ENCODE measurements around the gene FAM114A1.

Gene FAM114A1

GRCh38 chr4:38920677-38921076, 53.1 kb downstream of the FAM114A1 start:
- no peaks in the 10 kb centered on the region for H3K9me3 Mint-ChIP-seq
- H3K36me3 Mint-ChIP-seq: peaks cover 3% of the 10 kb centered on the region
- H3K27ac Mint-ChIP-seq: no peak overlapping the region
- no peaks in the 10 kb centered on the region for H3K27me3 Mint-ChIP-seq
- CTCF ChIA-PET: no interaction called here
- H3K4me1 Mint-ChIP-seq: peaks cover 7% of the 10 kb centered on the region
- DNase-seq: no peak
- no peak overlapping the region for H3K4me3 Mint-ChIP-seq

DNA sequence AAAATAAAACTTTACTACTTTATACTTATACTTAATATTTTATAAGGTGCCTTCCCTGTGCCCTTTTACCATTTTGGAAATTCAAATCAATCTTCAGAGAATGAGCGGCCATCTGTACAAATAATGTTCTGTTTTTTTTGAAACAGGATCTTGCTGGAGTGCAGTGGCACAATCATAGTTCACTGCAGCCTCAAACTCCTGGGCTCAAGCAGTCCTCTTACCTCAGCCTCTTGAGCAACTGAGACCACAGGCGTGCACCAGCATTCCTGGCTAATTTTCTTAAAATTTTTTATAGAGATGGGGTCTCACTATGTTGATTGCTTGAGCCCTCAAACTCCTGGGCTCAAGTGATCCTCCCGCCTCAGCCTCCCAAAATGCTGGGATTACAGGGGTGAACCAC, 53.5 kb downstream of the FAM114A1 start:
- no peak overlapping the region for H3K27ac Mint-ChIP-seq

DNA sequence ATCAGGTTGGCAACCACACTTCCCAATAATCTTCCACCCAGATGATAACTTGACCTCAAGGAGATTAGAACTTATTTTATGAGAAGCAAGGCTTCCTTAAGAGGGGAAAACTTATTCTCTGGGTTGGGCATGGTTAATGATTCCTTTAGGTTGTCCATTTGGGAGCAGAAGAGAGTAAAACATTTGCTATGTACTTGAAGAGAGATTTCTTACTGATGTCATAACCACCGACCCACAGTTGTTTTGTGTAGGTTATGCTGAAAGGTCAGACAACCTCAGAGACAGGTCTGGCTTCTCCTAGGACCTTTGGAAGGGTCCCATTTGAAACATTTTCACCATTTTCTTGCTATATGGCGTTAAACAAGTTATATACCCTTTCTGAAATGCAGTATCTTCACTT, 56.1 kb downstream of the FAM114A1 start:
- H3K9me3 Mint-ChIP-seq: no peaks in the 10 kb centered on the region
- no peak for DNase-seq
- H3K4me3 Mint-ChIP-seq: no peak overlapping the region
- H3K27ac Mint-ChIP-seq: no peak overlapping the region
- H3K36me3 Mint-ChIP-seq: no peaks in the 10 kb centered on the region
- H3K4me1 Mint-ChIP-seq: peaks cover 7% of the 10 kb centered on the region
- peaks cover 6% of the 10 kb centered on the region for H3K27me3 Mint-ChIP-seq
- CTCF ChIA-PET: no interaction called here

More for the DNA sequence above, 53.5 kb downstream of the FAM114A1 start:
- Mint-ChIP-seq H3K4me1 (peaks cover 7% of the 10 kb centered on the region), H3K27me3 (peaks cover 2% of the 10 kb centered on the region), H3K36me3 (peaks cover under 1% of the 10 kb centered on the region), H3K9me3 (no peaks in the 10 kb centered on the region), H3K4me3 (no peak overlapping the region)
- CTCF ChIA-PET: no interaction called here
- no peak for DNase-seq

DNA sequence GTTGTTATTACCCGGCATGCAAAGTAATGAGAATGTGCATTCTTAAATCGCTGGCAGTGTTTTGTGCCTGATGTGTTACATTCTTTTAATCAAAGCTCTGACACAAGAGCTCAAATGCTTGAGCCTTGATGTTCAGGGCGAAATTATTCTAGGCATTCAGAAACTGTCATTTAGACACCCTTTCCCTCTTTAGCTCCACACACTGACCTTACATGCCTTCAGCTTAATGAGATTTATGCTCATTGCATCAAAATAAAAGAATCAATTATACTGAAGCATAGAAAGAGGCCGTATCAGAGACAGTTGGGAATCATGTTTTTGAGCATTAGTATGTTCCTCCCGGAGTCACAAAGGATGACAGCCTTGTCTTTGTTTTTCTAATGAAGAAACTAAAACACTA, 56.7 kb downstream of the FAM114A1 start:
- DNase-seq: no peak
- CTCF ChIA-PET: no interaction called here
- H3K9me3 Mint-ChIP-seq: no peaks in the 10 kb centered on the region
- no peak overlapping the region for H3K27ac Mint-ChIP-seq
- H3K27me3 Mint-ChIP-seq: peaks cover 6% of the 10 kb centered on the region
- H3K36me3 Mint-ChIP-seq: no peaks in the 10 kb centered on the region
- no peak overlapping the region for H3K4me3 Mint-ChIP-seq
- H3K4me1 Mint-ChIP-seq: peaks cover 7% of the 10 kb centered on the region

GRCh38 chr4:38925492-38926413, 58.1 kb downstream of the FAM114A1 start:
- CTCF ChIA-PET: interaction anchor here (0.6 to 1.1 kb wide), 2 partner anchors 71 to 209 kb away, joined by 3 read pairs; no protein-coding TSS in a partner anchor
- peaks cover 6% of the 10 kb centered on the region for H3K27me3 Mint-ChIP-seq

GRCh38 chr4:38926896-38927295, 59.3 kb downstream of the FAM114A1 start:
- Mint-ChIP-seq H3K9me3 (no peaks in the 10 kb centered on the region), H3K36me3 (no peaks in the 10 kb centered on the region), H3K4me3 (no peak overlapping the region), H3K4me1 (no peaks in the 10 kb centered on the region), H3K27ac (no peak overlapping the region), H3K27me3 (peaks cover 10% of the 10 kb centered on the region)
- no peak for DNase-seq
- CTCF ChIA-PET: no interaction called here

More at GRCh38 chr4:38925492-38926413, 58.1 kb downstream of the FAM114A1 start:
- Mint-ChIP-seq H3K9me3 (no peaks in the 10 kb centered on the region), H3K27ac (no peak overlapping the region), H3K36me3 (no peaks in the 10 kb centered on the region), H3K4me3 (no peak overlapping the region), H3K4me1 (peaks cover 1% of the 10 kb centered on the region)
- no peak for DNase-seq

GRCh38 chr4:38928568-38928967, 61.0 kb downstream of the FAM114A1 start:
- no peaks in the 10 kb centered on the region for H3K9me3 Mint-ChIP-seq
- no peak overlapping the region for H3K27ac Mint-ChIP-seq
- no peaks in the 10 kb centered on the region for H3K36me3 Mint-ChIP-seq
- peaks cover 10% of the 10 kb centered on the region for H3K27me3 Mint-ChIP-seq
- CTCF ChIA-PET: no interaction called here
- DNase-seq: no peak
- no peak overlapping the region for H3K4me3 Mint-ChIP-seq
- no peaks in the 10 kb centered on the region for H3K4me1 Mint-ChIP-seq

DNA sequence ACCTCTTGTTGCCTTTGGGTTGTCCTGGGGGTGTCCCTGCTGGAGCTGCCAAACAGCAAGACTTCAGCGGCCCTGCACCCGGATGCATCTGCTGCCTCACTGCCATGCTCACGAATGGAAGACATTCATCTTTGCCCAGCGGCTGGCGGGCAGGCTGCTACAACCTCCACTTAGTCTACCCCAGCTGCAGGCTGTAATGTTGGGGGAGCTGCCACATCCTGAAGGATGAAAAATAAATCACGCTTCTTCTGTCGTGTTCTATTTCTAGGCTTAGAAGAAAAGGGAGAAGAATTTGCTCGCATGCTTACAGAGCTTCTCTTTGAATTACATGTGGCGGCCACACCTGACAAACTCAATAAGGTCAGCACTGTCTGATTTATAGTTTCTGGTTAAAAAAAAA, 61.4 kb downstream of the FAM114A1 start:
- Mint-ChIP-seq H3K4me1 (no peaks in the 10 kb centered on the region), H3K27ac (no peak overlapping the region)
- CTCF ChIA-PET: no interaction called here

DNA sequence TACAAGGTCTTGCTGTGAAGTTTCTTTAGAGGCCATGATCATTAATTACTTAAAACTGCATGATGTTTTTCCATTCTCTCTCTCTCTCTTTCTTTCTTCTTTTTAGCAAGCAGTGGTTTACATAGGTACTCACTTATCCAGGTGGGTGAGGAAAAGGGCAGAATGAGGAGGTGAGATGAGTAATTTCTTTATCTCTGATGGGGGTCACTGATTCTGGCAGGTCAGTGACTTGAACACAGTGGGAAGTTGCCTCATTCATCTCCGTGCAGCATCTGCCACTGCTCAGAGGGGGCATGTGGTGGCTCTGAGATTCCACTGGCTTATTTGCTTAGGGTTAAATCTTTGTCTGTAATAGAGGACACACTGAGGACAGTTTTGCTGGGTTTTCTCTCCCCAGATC, 62.6 kb downstream of the FAM114A1 start:
- H3K4me1 Mint-ChIP-seq: no peaks in the 10 kb centered on the region
- no peak overlapping the region for H3K4me3 Mint-ChIP-seq
- H3K36me3 Mint-ChIP-seq: no peaks in the 10 kb centered on the region
- CTCF ChIA-PET: no interaction called here
- H3K27ac Mint-ChIP-seq: no peak overlapping the region
- DNase-seq: no peak
- no peaks in the 10 kb centered on the region for H3K9me3 Mint-ChIP-seq
- peaks cover 10% of the 10 kb centered on the region for H3K27me3 Mint-ChIP-seq

More for the DNA sequence above, 61.4 kb downstream of the FAM114A1 start:
- no peak for DNase-seq
- Mint-ChIP-seq H3K36me3 (no peaks in the 10 kb centered on the region), H3K27me3 (peaks cover 10% of the 10 kb centered on the region), H3K4me3 (no peak overlapping the region), H3K9me3 (no peaks in the 10 kb centered on the region)

DNA sequence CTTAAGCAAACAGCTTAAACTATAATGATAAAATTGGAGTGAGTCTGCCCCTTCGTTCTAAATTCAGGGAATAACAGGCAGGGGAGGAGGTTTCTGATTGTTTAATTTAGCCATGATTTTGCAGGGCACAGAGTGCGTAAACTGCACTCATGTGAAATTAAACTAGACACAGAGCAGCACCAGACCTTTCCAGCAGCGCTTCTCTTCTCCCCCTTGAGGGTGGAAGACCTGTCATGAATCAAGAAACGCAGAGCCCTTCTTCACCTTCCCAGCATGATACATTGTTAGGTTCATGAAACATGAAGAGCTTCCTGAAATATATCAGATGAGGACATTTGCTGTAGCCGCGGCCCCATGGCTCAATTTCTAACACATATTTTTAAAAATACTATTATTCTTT, 63.1 kb downstream of the FAM114A1 start:
- Mint-ChIP-seq H3K4me1 (no peaks in the 10 kb centered on the region), H3K9me3 (no peaks in the 10 kb centered on the region), H3K4me3 (no peak overlapping the region), H3K36me3 (no peaks in the 10 kb centered on the region), H3K27me3 (peaks cover 10% of the 10 kb centered on the region), H3K27ac (no peak overlapping the region)
- no peak for DNase-seq
- CTCF ChIA-PET: no interaction called here

DNA sequence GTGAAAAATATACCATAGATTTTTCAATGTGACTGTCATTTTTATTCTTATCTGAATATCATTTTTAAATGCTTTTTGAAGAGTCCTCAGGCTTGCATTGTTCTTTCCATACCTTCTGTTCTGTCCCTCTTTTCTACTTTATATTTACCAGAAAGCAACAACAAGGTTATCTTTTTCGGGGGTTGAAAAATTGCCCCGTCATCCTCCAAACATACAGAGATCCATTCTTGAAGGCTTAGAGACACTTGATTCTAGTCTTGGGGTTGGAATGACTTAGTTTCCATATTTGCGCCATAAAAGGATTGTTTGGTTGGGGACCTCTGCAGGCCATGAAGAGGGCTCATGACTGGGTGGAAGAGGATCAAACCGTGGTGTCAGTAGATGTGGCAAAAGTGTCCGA, 63.5 kb downstream of the FAM114A1 start:
- H3K4me3 Mint-ChIP-seq: no peak overlapping the region
- H3K9me3 Mint-ChIP-seq: no peaks in the 10 kb centered on the region
- CTCF ChIA-PET: interaction anchor here (0.6 kb wide), 1 partner anchor 14 kb away, joined by 3 read pairs; no protein-coding TSS in a partner anchor
- H3K27ac Mint-ChIP-seq: no peak overlapping the region
- H3K27me3 Mint-ChIP-seq: peaks cover 8% of the 10 kb centered on the region
- H3K4me1 Mint-ChIP-seq: no peaks in the 10 kb centered on the region
- no peak for DNase-seq
- no peaks in the 10 kb centered on the region for H3K36me3 Mint-ChIP-seq

DNA sequence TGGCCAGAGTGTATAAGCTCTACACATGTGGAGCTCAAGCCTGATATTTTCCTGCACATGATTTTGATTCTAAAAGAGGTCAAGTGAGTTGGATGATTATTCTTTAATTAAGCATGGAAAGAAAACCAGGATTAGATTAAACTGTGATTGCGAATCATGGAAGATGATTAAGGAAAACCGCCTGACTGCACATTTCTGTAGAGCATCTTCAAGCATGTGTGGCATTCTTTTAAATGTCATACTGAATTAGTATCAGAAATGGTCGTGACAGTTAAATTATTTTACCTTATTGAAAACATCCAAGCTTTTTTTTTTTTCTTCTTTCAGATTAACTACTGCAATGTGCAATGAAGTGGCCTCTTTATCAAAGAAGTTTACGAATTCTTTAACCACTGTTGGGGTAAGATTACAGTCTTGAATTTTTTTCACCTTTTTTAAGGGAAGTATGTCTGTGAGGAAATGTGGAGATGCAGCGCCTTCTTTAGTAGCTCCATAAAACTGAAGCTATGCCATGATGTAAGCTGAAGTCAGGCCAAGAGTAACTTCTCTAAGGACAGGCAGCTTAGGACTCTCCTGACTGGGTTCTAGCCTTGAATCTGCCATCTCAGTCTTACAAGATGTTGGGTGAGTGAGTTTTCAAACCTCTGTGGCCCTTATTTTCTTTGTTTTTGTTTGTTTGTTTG, 67.9 kb downstream of the FAM114A1 start:
- no peak for DNase-seq
- CTCF ChIA-PET: interaction anchor here (1.0 kb wide), 1 partner anchor 13 kb away, joined by 3 read pairs; no protein-coding TSS in a partner anchor
- Mint-ChIP-seq H3K27ac (no peak overlapping the region), H3K9me3 (no peaks in the 10 kb centered on the region), H3K4me3 (no peak overlapping the region), H3K4me1 (peaks cover 4% of the 10 kb centered on the region), H3K27me3 (peaks cover 3% of the 10 kb centered on the region), H3K36me3 (peaks cover 1% of the 10 kb centered on the region)

GRCh38 chr4:38939165-38939564, 71.6 kb downstream of the FAM114A1 start:
- H3K27me3 Mint-ChIP-seq: no peaks in the 10 kb centered on the region
- DNase-seq: no peak
- H3K36me3 Mint-ChIP-seq: peaks cover 1% of the 10 kb centered on the region
- peaks cover 7% of the 10 kb centered on the region for H3K4me1 Mint-ChIP-seq
- no peak overlapping the region for H3K4me3 Mint-ChIP-seq
- CTCF ChIA-PET: no interaction called here
- H3K9me3 Mint-ChIP-seq: no peaks in the 10 kb centered on the region
- no peak overlapping the region for H3K27ac Mint-ChIP-seq

DNA sequence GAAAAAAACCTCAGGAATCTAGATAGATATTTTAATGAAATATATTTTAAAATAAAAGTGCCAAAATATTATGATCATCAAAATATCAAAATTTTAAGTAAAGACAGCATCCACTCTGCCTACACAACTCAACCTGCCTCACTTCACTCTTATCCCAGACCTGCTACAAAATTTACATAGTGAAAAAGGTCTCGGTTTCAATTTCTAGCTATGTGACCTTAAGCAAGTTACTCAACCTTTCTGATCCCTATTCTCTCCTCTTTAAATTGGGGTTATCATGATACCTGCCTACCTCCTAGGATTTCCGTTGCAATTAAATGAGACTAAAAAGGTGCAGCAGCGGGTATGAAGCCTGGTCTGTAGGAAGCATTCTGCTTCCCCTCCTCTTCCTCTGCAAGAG, 72.9 kb downstream of the FAM114A1 start:
- Mint-ChIP-seq H3K27me3 (no peaks in the 10 kb centered on the region), H3K27ac (no peak overlapping the region), H3K36me3 (peaks cover 1% of the 10 kb centered on the region), H3K4me1 (peaks cover 7% of the 10 kb centered on the region), H3K4me3 (no peak overlapping the region), H3K9me3 (no peaks in the 10 kb centered on the region)
- CTCF ChIA-PET: interaction anchor here (0.7 to 1.2 kb wide), 2 partner anchors 9 to 38 kb away, joined by 3 read pairs; no protein-coding TSS in a partner anchor
- DNase-seq: no peak

Data from activated naive CD4-positive, alpha-beta T cell treated with anti-CD3 and anti-CD28 coated beads, Interleukin-2, amount 10 ng/mL, durations not matched to agents 7 days and 5 days (primary cell).